K562 (cell line): ENCODE measurements around the gene TDO2. TPM values are rescaled to one million over a fixed set of nuclear protein-coding genes. Genes with fewer than 3 reads are reported as not detected.

Experiments
- ATAC-seq: fragments of 200-7000 bp; cut with Tn5 transposase; 3 replicates; pipeline ENCODE4 v1.9.1; 2020; ENCODE audit warnings: moderate library complexity
- BruUV-seq: library from RNA; stranded (reverse); fragments of 400-500 nt; replicated peaks from 2 replicates; lab custom pipeline; 2021; lab: Mats Ljungman, UMichigan
- CTCF ChIA-PET: fragments of 300-600 bp; formaldehyde crosslinking; extraction: SDS; loops from one replicate; lab custom pipeline; 2021; ENCODE audit warnings: low intra/inter-chr PET ratio; lab: Yijun Ruan, JAX
- POLR2A ChIA-PET: fragments of 300-600, 350-650 bp; sonication (Branson Sonifier 250); formaldehyde crosslinking; extraction: SDS; loops from one replicate; lab custom pipeline; 2021; ENCODE audit warnings: antibody characterized with exemption, inconsistent platforms; lab: Yijun Ruan, JAX
- DNase-seq, 4 experiments: peaks; one replicate each; pipeline versions ENCODE4 v3.0.0 to v3.0.0-alpha.2; 2011 to 2018; ENCODE audit warnings: low spot score in 3 of 4, mixed read lengths in 3 of 4; ENCODE audit errors: extremely low read depth in 1 of 4
- FAIRE-seq: peaks from 2 replicates; lab custom pipeline; 2011; peaks lifted over from hg19 to GRCh38; lab: Jason Lieb, UNC
- H2AFZ ChIP-seq: 2 replicates; pipeline ENCODE4 v1.6.0; 2011; ENCODE audit warnings: low read depth, low read length, control low read depth, inconsistent platforms
- H3K27ac ChIP-seq: fragments of 200-600 bp; 3 replicates; pipeline ENCODE4 v1.8.0; 2011; ENCODE audit warnings: low read depth, mild to moderate bottlenecking, control low read depth, inconsistent platforms, low read length, moderate library complexity, mixed read lengths; ENCODE audit errors: extremely low read depth
- H3K27me3 ChIP-seq, 2 experiments: fragments of 300-600 bp in 1 of 2; 2 replicates in 1 of 2; 3 replicates in 1 of 2; pipeline versions ENCODE4 v1.6.0 to v1.8.0; 2011; ENCODE audit warnings: inconsistent platforms in 2 of 2, low read length in 2 of 2, mild to moderate bottlenecking in 1 of 2, mixed read lengths in 1 of 2, moderate library complexity in 1 of 2; ENCODE audit not compliant: control insufficient read depth in 2 of 2, insufficient read depth in 2 of 2
- H3K36me3 ChIP-seq: fragments of 300-600 bp; 3 replicates; pipeline ENCODE4 v1.8.0; 2011; ENCODE audit warnings: mild to moderate bottlenecking, low read length, inconsistent platforms; ENCODE audit not compliant: control insufficient read depth, insufficient read depth
- H3K4me1 ChIP-seq, 2 experiments: fragments of 200-600 bp in 1 of 2; replicated peaks in 1 of 2; 2 replicates in 1 of 2; 3 replicates in 1 of 2; pipeline versions ENCODE4 v1.5.1 to v1.8.0; 2011; ENCODE audit warnings: inconsistent platforms in 2 of 2, low read length in 2 of 2, mild to moderate bottlenecking in 1 of 2, mixed read lengths in 1 of 2, moderate library complexity in 1 of 2; ENCODE audit not compliant: control insufficient read depth in 2 of 2, insufficient read depth in 2 of 2
- H3K4me2 ChIP-seq: 2 replicates; pipeline ENCODE4 v1.6.1; 2011; ENCODE audit warnings: low read length, control low read depth, inconsistent platforms, mixed read lengths; ENCODE audit not compliant: insufficient read depth
- H3K4me3 ChIP-seq: fragments of 200-600 bp; sonication (generic), shearing (Covaris generic); 2 replicates; pipeline ENCODE4 v1.5.1; 2016; ENCODE audit warnings: control low read depth, inconsistent platforms
- H3K79me2 ChIP-seq: fragments of 200-600 bp; 3 replicates; pipeline ENCODE4 v1.8.0; 2011; ENCODE audit warnings: low read length, inconsistent platforms; ENCODE audit not compliant: control insufficient read depth, insufficient read depth
- H3K9ac ChIP-seq, 2 experiments: 2 replicates each; pipeline versions ENCODE4 v1.6.0 to v1.6.1; 2011; ENCODE audit warnings: low read depth in 2 of 2, low read length in 2 of 2, control low read depth in 1 of 2, inconsistent platforms in 1 of 2, mild to moderate bottlenecking in 1 of 2, mixed read lengths in 1 of 2; ENCODE audit not compliant: insufficient read depth in 1 of 2
- H3K9me1 ChIP-seq: one replicate; pipeline ENCODE4 v1.6.0; 2011; ENCODE audit warnings: inconsistent platforms, mild to moderate bottlenecking, low read length, moderate library complexity; ENCODE audit not compliant: control insufficient read depth, insufficient read depth
- H3K9me3 ChIP-seq: replicated peaks from 2 replicates; pipeline ENCODE4 v1.5.1; 2011; ENCODE audit warnings: low read depth, low read length, inconsistent platforms; ENCODE audit not compliant: control insufficient read depth, insufficient read depth
- H4K20me1 ChIP-seq: replicated peaks from 2 replicates; pipeline ENCODE4 v1.6.1; 2011; ENCODE audit warnings: low read length, inconsistent platforms, mixed read lengths; ENCODE audit not compliant: control insufficient read depth, insufficient read depth
- FOXJ2 ChIP-seq: fragments of 200-800 bp; sonication (Bioruptor generic); IDR thresholded peaks from 2 replicates; pipeline ENCODE4 v1.6.1; 2016; ENCODE audit warnings: missing genetic modification characterization, missing compliant biosample characterization
- LARP7 ChIP-seq: fragments of 450-650 bp; IDR thresholded peaks from 2 replicates; pipeline ENCODE4 v1.6.1; 2016
- OTX1 ChIP-seq: fragments of 450-650 bp; formaldehyde crosslinking; IDR thresholded peaks from 2 replicates; pipeline ENCODE4 v1.4.0; 2022; ENCODE audit warnings: mild to moderate bottlenecking
- SIRT6 ChIP-seq: IDR thresholded peaks from one replicate; pipeline ENCODE4 v1.6.1; 2012; ENCODE audit warnings: low read depth, mild to moderate bottlenecking, control low read depth, inconsistent platforms, low read length, moderate library complexity
- SNRNP70 ChIP-seq: fragments of 200-400 bp; formaldehyde crosslinking; optimal IDR thresholded peaks from 2 replicates; pipeline ENCODE3; 2017; ENCODE audit warnings: low read depth, low read length
- XRCC3 ChIP-seq: fragments of 450-650 bp; IDR thresholded peaks from 2 replicates; pipeline ENCODE4 v1.6.1; 2017; ENCODE audit warnings: mild to moderate bottlenecking, moderate library complexity
- ZNF134 ChIP-seq: fragments of 250-450 bp; sonication (Bioruptor Pico); conservative IDR thresholded peaks from 2 replicates; pipeline ENCODE4 v1.4.0; 2020
- WGBS: fragments of 100-300 bp; shearing (Covaris generic); methylation state at CpG from one replicate; pipeline ENCODE4 v1.1.6; 2016; ENCODE audit warnings: low coverage, mixed read lengths; ENCODE audit not compliant: insufficient coverage; ENCODE audit errors: missing lambda C conversion rate; 5-methylcytosine and 5-hydroxymethylcytosine counted together
- in situ Hi-C: fragments of 300-500 bp; cut with MboI; formaldehyde crosslinking; loops from 4 replicates; pipeline ENCODE4 v1.15.0; 2018; ENCODE audit warnings: inconsistent platforms, mixed read lengths
- intact Hi-C: fragments of 100-400 bp; cut with micrococcal nuclease; formaldehyde crosslinking; loops from 2 replicates; pipeline ENCODE4 v1.14.2; 2022
- polyA plus RNA-seq, 8 experiments: library from polyadenylated mRNA; depleted of rRNA in 4 of 8; stranded (reverse) in 5 of 8; unstranded in 3 of 8; fragments of >200 nt; fragmentation: Nextera tagmentation in 2 of 8; fragmentation: Illumina TruSeq in 1 of 8; extraction: Ambion mirVana in 2 of 8; extraction: Trizol in 1 of 8; gene quantifications; 2 replicates each; pipeline versions ENCODE4 v1.2.1 to v1.2.3, GENCODE V29; 2011 to 2014; ENCODE audit warnings: inconsistent platforms in 1 of 8, missing spikeins in 1 of 8
- total RNA-seq, 7 experiments: library from RNA; depleted of rRNA in 6 of 7; stranded (reverse); fragments of >200 nt in 6 of 7; fragmentation: Illumina TruSeq in 2 of 7; extraction: Trizol in 2 of 7; gene quantifications; 2 replicates each; pipeline versions ENCODE4 v1.2.1 to v1.2.3, GENCODE V29; 2011 to 2021; ENCODE audit warnings: low replicate concordance in 1 of 7
- TF ChIP-seq, protein P1 (sequence below): fragments of 450-650 bp; formaldehyde crosslinking; IDR thresholded peaks from 2 replicates; pipeline ENCODE4 v1.4.0; 2022; ENCODE audit warnings: mild to moderate bottlenecking, moderate library complexity

The TDO2 gene
- total and polyA plus RNA-seq, 9 of the 15 experiments (the other 6 are each of a cell fraction or from before 2014, with no cell fraction given), result 0.09 to 0.65 (median 0.22) TPM; not detected in 2

DNA sequence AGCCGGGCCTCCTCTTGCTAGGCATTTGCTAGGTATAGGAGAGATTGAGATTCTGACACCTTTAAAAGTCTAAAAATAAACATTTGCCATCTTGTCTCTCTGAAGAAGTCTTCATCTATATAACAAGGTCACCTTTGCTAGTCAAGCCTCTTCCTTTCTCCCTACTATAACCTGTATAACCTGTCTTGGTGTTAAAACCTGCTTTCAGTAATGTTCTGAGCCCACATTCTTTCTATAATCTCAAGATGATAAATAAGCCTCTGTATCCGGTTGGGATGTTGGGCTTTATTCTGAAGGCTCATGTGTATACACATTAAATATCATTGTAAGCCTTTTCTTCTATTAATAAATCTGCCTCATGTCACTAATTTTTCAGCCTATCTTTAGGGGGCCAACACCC lies 47.6 kb upstream of the TDO2 start:
- Histone ChIP-seq H3K27me3 (no peaks in the 10 kb centered on the region), H2AFZ (no peak overlapping the region), H3K9ac (no peak overlapping the region), H3K9me3 (no peaks in the 10 kb centered on the region; the same call in 1 of the 2 replicates), H3K27ac (no peak overlapping the region), H3K9me1 (no peaks in the 10 kb centered on the region), H3K79me2 (no peaks in the 10 kb centered on the region), H3K4me3 (no peak overlapping the region), H3K36me3 (no peaks in the 10 kb centered on the region), H4K20me1 (no peaks in the 10 kb centered on the region), H3K4me2 (no peak overlapping the region), H3K4me1 (no peaks in the 10 kb centered on the region)
- TF ChIP-seq FOXJ2 (tag) (no peak), OTX1 (CRISPR knock-in tag) (no peak), SNRNP70 (no peak), XRCC3 (no peak), ZNF134 (CRISPR knock-in tag) (no peak), SIRT6 (no peak), LARP7 (no peak)
- TF ChIP-seq, protein P1, sequence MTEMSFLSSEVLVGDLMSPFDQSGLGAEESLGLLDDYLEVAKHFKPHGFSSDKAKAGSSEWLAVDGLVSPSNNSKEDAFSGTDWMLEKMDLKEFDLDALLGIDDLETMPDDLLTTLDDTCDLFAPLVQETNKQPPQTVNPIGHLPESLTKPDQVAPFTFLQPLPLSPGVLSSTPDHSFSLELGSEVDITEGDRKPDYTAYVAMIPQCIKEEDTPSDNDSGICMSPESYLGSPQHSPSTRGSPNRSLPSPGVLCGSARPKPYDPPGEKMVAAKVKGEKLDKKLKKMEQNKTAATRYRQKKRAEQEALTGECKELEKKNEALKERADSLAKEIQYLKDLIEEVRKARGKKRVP, result no peak
- no peak for FAIRE-seq
- no peak for ATAC-seq
- intact Hi-C loops, result no loop called here
- CTCF ChIA-PET, result no interaction called here
- in situ Hi-C loops, result no loop called here
- no peak for DNase-seq
- POLR2A ChIA-PET, result no interaction called here
- 0% methylated on average over 2 of the region's 2 CpGs for WGBS
- no TSS peak for BruUV-seq
